Adrenal gland (tissue), 5 donors: ENCODE results near the gene TTC23.
A peak's percentile ranks its signal among the peaks of the same experiment; 100 is the strongest.

Experiments
- CTCF ChIP-seq, 6 experiments: fragments of 450-650 bp in 4 of 6; fragments of 200-600 bp in 2 of 6; sonication (generic) in 1 of 6; IDR thresholded peaks; 1 replicate in 5 of 6; 2 replicates in 1 of 6; pipeline versions ENCODE4 v1.5.1 to v1.8.0; 2016 to 2021; ENCODE audit warnings: antibody characterized with exemption in 6 of 6, mild to moderate bottlenecking in 2 of 6, moderate library complexity in 1 of 6
- POLR2A ChIP-seq, 2 donors: fragments of 450-650 bp; IDR thresholded peaks; one replicate each; pipeline ENCODE4 v1.6.1; 2017; ENCODE audit warnings: antibody characterized with exemption in 2 of 2, mild to moderate bottlenecking in 2 of 2, moderate library complexity in 1 of 2
- donor health status: DM: no; HTN: no; CAD: no.

- TF ChIP-seq CTCF (IDR thresholded peaks at IDR 0.05): peak; percentile 72 to 96 (median 92)
- TF ChIP-seq POLR2A (IDR thresholded peaks at IDR 0.05): no peak
Observed at GRCh38 chr15:99213187-99213811, 36.1 kb downstream of the TTC23 start.
